Measurements from ENCODE around the gene MGAT5.

DNA sequence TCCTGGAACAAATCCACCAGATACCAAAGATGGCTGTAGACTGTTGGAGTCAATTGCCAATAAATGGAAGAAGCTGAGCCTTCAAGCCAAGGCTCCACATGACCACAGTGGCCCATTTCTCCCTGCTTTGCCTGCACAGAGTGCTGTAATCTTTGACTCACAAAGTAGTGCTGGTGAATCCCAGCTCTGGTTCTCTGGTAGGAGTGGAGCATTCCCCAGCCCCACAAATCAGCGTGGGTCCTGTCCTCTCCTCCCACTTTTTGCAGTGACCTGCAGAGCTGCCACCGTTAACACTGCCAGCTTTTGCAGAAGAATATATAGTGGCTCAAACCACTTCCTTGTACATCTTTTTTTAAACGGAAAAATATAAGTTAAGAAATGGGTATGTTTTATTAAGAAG is 93.9 kb downstream of the MGAT5 start:
- TF ChIP-seq TAF1 (IDR thresholded peaks at IDR 0.05; ENCODE audit: low read depth) (no peak), RAD21 (IDR thresholded peaks at IDR 0.05; ENCODE audit: low read depth) (no peak), YY1 (IDR thresholded peaks at IDR 0.05; ENCODE audit: low read depth) (no peak), MAX (IDR thresholded peaks at IDR 0.05) (no peak), EGR1 (IDR thresholded peaks at IDR 0.05) (no peak), TCF12 (IDR thresholded peaks at IDR 0.05; ENCODE audit: low read depth) (no peak), EP300 (IDR thresholded peaks at IDR 0.05; ENCODE audit: borderline replicate concordance) (no peak), CEBPB (IDR thresholded peaks at IDR 0.05) (no peak), USF1 (IDR thresholded peaks at IDR 0.05) (no peak)
- TF ChIP-seq, protein P1, sequence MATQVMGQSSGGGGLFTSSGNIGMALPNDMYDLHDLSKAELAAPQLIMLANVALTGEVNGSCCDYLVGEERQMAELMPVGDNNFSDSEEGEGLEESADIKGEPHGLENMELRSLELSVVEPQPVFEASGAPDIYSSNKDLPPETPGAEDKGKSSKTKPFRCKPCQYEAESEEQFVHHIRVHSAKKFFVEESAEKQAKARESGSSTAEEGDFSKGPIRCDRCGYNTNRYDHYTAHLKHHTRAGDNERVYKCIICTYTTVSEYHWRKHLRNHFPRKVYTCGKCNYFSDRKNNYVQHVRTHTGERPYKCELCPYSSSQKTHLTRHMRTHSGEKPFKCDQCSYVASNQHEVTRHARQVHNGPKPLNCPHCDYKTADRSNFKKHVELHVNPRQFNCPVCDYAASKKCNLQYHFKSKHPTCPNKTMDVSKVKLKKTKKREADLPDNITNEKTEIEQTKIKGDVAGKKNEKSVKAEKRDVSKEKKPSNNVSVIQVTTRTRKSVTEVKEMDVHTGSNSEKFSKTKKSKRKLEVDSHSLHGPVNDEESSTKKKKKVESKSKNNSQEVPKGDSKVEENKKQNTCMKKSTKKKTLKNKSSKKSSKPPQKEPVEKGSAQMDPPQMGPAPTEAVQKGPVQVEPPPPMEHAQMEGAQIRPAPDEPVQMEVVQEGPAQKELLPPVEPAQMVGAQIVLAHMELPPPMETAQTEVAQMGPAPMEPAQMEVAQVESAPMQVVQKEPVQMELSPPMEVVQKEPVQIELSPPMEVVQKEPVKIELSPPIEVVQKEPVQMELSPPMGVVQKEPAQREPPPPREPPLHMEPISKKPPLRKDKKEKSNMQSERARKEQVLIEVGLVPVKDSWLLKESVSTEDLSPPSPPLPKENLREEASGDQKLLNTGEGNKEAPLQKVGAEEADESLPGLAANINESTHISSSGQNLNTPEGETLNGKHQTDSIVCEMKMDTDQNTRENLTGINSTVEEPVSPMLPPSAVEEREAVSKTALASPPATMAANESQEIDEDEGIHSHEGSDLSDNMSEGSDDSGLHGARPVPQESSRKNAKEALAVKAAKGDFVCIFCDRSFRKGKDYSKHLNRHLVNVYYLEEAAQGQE (IDR thresholded peaks at IDR 0.05; ENCODE audit: low read depth) = no peak
